ENCODE data around the gene EFCAB6.

- TF ChIP-seq CTCF (IDR thresholded peaks at IDR 0.05) = no peak
- TF ChIP-seq POLR2A (IDR thresholded peaks at IDR 0.05) = no peak
Observed at GRCh38 chr22:43720716-43721115, 91.4 kb downstream of the EFCAB6 start.
